Measurements from ENCODE around the gene MAPK4. TPM values are rescaled to one million over a fixed set of nuclear protein-coding genes. Genes with fewer than 3 reads are reported as not detected.

MAPK4 gene
- total RNA-seq, 1 experiment from 2014 or later: not detected

DNA sequence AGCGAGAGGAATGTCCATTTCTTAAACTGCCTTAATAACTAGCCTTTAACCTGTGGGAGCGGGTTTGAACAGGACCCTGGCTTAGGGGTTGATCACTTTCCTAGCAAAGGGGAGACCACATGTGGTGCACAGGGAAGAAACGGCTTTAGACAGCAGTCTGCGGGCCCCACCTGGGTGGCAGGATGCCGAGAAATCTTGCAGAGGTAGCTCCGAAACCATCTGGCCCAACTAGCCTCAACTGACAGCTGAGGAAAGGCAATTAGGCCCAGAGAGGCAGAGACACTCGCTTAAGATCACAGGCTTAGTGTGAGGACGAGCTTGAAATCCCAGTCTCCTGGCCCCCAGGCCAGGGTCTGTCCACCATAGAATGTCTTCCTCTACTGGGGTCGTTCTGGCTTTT, 170.1 kb downstream of the MAPK4 start:
- DNase-seq: no peak
- H3F3A ChIP-seq (ENCODE audit: insufficient read depth, low read depth): no peaks in the 10 kb centered on the region
- no TSS peak for BruUV-seq (replicated peaks)
- H3K9me3 ChIP-seq (ENCODE audit: insufficient read depth, low read depth): no peaks in the 10 kb centered on the region
- TF ChIP-seq EZH2 (IDR thresholded peaks at IDR 0.05; ENCODE audit: low read depth): no peak
- TF ChIP-seq, protein P1, sequence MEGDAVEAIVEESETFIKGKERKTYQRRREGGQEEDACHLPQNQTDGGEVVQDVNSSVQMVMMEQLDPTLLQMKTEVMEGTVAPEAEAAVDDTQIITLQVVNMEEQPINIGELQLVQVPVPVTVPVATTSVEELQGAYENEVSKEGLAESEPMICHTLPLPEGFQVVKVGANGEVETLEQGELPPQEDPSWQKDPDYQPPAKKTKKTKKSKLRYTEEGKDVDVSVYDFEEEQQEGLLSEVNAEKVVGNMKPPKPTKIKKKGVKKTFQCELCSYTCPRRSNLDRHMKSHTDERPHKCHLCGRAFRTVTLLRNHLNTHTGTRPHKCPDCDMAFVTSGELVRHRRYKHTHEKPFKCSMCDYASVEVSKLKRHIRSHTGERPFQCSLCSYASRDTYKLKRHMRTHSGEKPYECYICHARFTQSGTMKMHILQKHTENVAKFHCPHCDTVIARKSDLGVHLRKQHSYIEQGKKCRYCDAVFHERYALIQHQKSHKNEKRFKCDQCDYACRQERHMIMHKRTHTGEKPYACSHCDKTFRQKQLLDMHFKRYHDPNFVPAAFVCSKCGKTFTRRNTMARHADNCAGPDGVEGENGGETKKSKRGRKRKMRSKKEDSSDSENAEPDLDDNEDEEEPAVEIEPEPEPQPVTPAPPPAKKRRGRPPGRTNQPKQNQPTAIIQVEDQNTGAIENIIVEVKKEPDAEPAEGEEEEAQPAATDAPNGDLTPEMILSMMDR (conservative IDR thresholded peaks at IDR 0.05): no peak
- H3K79me2 ChIP-seq (ENCODE audit: low read depth): no peaks in the 10 kb centered on the region
- no peak overlapping the region for H3K27ac ChIP-seq
- no peaks in the 10 kb centered on the region for H3K36me3 ChIP-seq (ENCODE audit: low read depth)
- ChIA-PET POLR2A (ENCODE audit: unreplicated experiment) (no interaction called here), CTCF (no interaction called here)
- no peaks in the 10 kb centered on the region for H3K4me1 ChIP-seq (replicated peaks; ENCODE audit: insufficient read depth)
- H3K27me3 ChIP-seq (ENCODE audit: insufficient read depth, low read depth): no peaks in the 10 kb centered on the region
- H3K4me2 ChIP-seq: no peak overlapping the region
- no peak overlapping the region for H2AFZ ChIP-seq
- no peak overlapping the region for H3K4me3 ChIP-seq
- H3K9me2 ChIP-seq (ENCODE audit: insufficient read depth): no peaks in the 10 kb centered on the region
- H4K20me1 ChIP-seq (ENCODE audit: insufficient read depth): no peaks in the 10 kb centered on the region
- intact Hi-C loops (cut with micrococcal nuclease; ENCODE audit: unreplicated experiment): no loop called here

DNA sequence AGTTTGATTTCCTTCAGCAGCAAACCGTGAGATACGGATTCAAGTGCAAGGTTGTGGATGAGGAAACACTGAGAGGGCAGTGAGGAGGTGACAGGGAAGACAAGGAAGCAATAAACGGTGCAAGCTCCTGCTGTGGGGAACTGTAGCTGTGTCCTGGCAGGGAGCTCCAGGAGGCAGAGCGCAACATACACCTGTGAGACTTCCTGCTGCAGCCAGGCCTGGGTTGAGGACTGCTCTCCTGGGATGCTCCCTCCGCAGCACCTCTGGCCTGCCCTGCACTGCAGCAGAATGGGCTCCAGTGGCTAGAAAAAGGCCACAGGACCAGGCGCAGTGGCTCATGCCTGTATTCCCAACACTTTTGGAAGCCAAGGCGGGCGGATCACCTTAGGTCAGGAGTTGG, 174.5 kb downstream of the MAPK4 start:
- no peak overlapping the region for H2AFZ ChIP-seq
- POLR2A ChIA-PET (ENCODE audit: unreplicated experiment): no interaction called here
- no TSS peak for BruUV-seq (replicated peaks)

DNA sequence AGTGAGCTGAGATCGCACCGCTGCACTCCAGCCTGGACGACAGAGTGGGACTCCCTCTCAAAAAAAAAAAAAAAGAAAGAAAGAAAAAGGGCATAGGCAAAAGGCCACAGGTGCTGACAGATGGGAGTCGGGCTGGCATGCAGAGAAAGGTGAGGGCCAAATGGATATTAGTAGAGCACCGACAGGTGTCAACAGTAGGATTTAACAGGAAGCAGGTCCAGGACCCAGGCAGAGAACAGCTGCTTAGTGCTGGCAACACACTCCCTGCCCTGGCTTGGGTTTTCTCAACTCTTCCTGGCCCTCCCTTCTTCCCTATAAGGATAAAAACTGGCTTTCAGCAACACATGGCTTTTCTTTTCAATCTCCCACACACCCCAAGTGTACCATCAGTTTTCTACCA, 175.0 kb downstream of the MAPK4 start:
- Histone ChIP-seq H3K36me3 (ENCODE audit: low read depth) (no peaks in the 10 kb centered on the region), H3K4me3 (no peak overlapping the region), H3K4me2 (no peak overlapping the region), H3F3A (ENCODE audit: insufficient read depth, low read depth) (no peaks in the 10 kb centered on the region), H2AFZ (no peak overlapping the region), H3K27me3 (ENCODE audit: insufficient read depth, low read depth) (no peaks in the 10 kb centered on the region), H3K79me2 (ENCODE audit: low read depth) (no peaks in the 10 kb centered on the region), H3K9me3 (ENCODE audit: insufficient read depth, low read depth) (no peaks in the 10 kb centered on the region), H3K4me1 (replicated peaks; ENCODE audit: insufficient read depth) (no peaks in the 10 kb centered on the region), H3K27ac (no peak overlapping the region), H4K20me1 (ENCODE audit: insufficient read depth) (no peaks in the 10 kb centered on the region), H3K9me2 (ENCODE audit: insufficient read depth) (no peaks in the 10 kb centered on the region)
- DNase-seq: no peak
- TF ChIP-seq, protein P1 (conservative IDR thresholded peaks at IDR 0.05): no peak
- TF ChIP-seq EZH2 (IDR thresholded peaks at IDR 0.05; ENCODE audit: low read depth): no peak
- intact Hi-C loops (cut with micrococcal nuclease; ENCODE audit: unreplicated experiment): no loop called here
- ChIA-PET CTCF (no interaction called here), POLR2A (ENCODE audit: unreplicated experiment) (no interaction called here)
- BruUV-seq (replicated peaks): no TSS peak

More for the DNA sequence above, 174.5 kb downstream of the MAPK4 start:
- Histone ChIP-seq H3K9me3 (ENCODE audit: insufficient read depth, low read depth) (no peaks in the 10 kb centered on the region), H3K27me3 (ENCODE audit: insufficient read depth, low read depth) (no peaks in the 10 kb centered on the region), H3K4me1 (replicated peaks; ENCODE audit: insufficient read depth) (no peaks in the 10 kb centered on the region), H3F3A (ENCODE audit: insufficient read depth, low read depth) (no peaks in the 10 kb centered on the region), H3K9me2 (ENCODE audit: insufficient read depth) (no peaks in the 10 kb centered on the region), H3K4me2 (no peak overlapping the region), H3K79me2 (ENCODE audit: low read depth) (no peaks in the 10 kb centered on the region), H3K4me3 (no peak overlapping the region), H3K36me3 (ENCODE audit: low read depth) (no peaks in the 10 kb centered on the region), H3K27ac (no peak overlapping the region), H4K20me1 (ENCODE audit: insufficient read depth) (no peaks in the 10 kb centered on the region)
- no peak for TF ChIP-seq EZH2 (IDR thresholded peaks at IDR 0.05; ENCODE audit: low read depth)
- TF ChIP-seq, protein P1 (conservative IDR thresholded peaks at IDR 0.05): no peak
- CTCF ChIA-PET: no interaction called here
- intact Hi-C loops (cut with micrococcal nuclease; ENCODE audit: unreplicated experiment): no loop called here
- no peak for DNase-seq
